IMR-90 (cell line): Measurements from ENCODE around the gene DDN. TPM values are rescaled to one million over a fixed set of nuclear protein-coding genes. Genes with fewer than 3 reads are reported as not detected.

Experiments
- ATAC-seq: fragments of 200-7000 bp; cut with Tn5 transposase; 2 replicates; pipeline ENCODE4 v1.9.1; 2020; ENCODE audit warnings: low read depth, mild to moderate bottlenecking, moderate library complexity
- BruUV-seq: library from RNA; stranded (reverse); fragments of 400-500 nt; replicated peaks from 2 replicates; lab custom pipeline; 2021; lab: Mats Ljungman, UMichigan
- CTCF ChIA-PET: fragments of 300-600 bp; formaldehyde crosslinking; extraction: SDS; loops from one replicate; lab custom pipeline; 2021; ENCODE audit warnings: antibody characterized with exemption; lab: Yijun Ruan, JAX
- POLR2A ChIA-PET: fragments of 300-600 bp; sonication (Branson Sonifier 250); formaldehyde crosslinking; loops from one replicate; lab custom pipeline; 2022; ENCODE audit warnings: antibody characterized with exemption; ENCODE audit not compliant: unreplicated experiment; lab: Charles Lee
- DNase-seq: peaks from one replicate; pipeline ENCODE4 v3.0.0; 2013
- H2AFZ ChIP-seq: replicated peaks from 2 replicates; pipeline ENCODE3; 2013; ENCODE audit warnings: low read length, mild to moderate bottlenecking; ENCODE audit not compliant: poor library complexity
- H2AK5ac ChIP-seq: 2 replicates; pipeline ENCODE4 v1.6.1; 2013; ENCODE audit warnings: low read depth, low read length, inconsistent platforms
- H2AK9ac ChIP-seq: replicated peaks from 2 replicates; pipeline ENCODE3; 2013; ENCODE audit warnings: mild to moderate bottlenecking, low read depth, low read length, moderate library complexity; ENCODE audit not compliant: poor library complexity
- H2BK120ac ChIP-seq: 2 replicates; pipeline ENCODE4 v1.6.1; 2013; ENCODE audit warnings: low read depth, low read length, inconsistent platforms
- H2BK15ac ChIP-seq: 3 replicates; pipeline ENCODE4 v1.6.1; 2013; ENCODE audit warnings: low read depth, low read length, inconsistent platforms
- H2BK20ac ChIP-seq: 2 replicates; pipeline ENCODE4 v1.6.1; 2013; ENCODE audit warnings: low read depth, mild to moderate bottlenecking, inconsistent platforms, low read length, moderate library complexity
- H2BK5ac ChIP-seq: 2 replicates; pipeline ENCODE4 v1.6.1; 2013; ENCODE audit warnings: mild to moderate bottlenecking, low read depth, low read length, inconsistent platforms; ENCODE audit not compliant: poor library complexity, severe bottlenecking
- H3K14ac ChIP-seq: replicated peaks from 2 replicates; pipeline ENCODE4 v1.6.1; 2013; ENCODE audit warnings: low read depth, low read length, inconsistent platforms
- H3K18ac ChIP-seq: 2 replicates; pipeline ENCODE4 v1.6.1; 2013; ENCODE audit warnings: low read depth, low read length, control low read depth
- H3K23ac ChIP-seq: 2 replicates; pipeline ENCODE4 v1.6.1; 2013; ENCODE audit warnings: low read depth, low read length, inconsistent platforms
- H3K27ac ChIP-seq: 2 replicates; pipeline ENCODE4 v1.5.1; 2013; ENCODE audit warnings: mild to moderate bottlenecking, control low read depth, low read length; ENCODE audit not compliant: insufficient read depth
- H3K27me3 ChIP-seq: 2 replicates; pipeline ENCODE4 v1.6.1; 2013; ENCODE audit warnings: low read length; ENCODE audit not compliant: control insufficient read depth, insufficient read depth
- H3K36me3 ChIP-seq: 2 replicates; pipeline ENCODE4 v1.6.1; 2013; ENCODE audit warnings: low read length, mixed read lengths; ENCODE audit not compliant: control insufficient read depth, insufficient read depth
- H3K4ac ChIP-seq: 2 replicates; pipeline ENCODE4 v1.6.1; 2013; ENCODE audit warnings: low read depth, low read length, inconsistent platforms
- H3K4me1 ChIP-seq: 2 replicates; pipeline ENCODE4 v1.6.1; 2013; ENCODE audit warnings: low read length, mixed read lengths; ENCODE audit not compliant: control insufficient read depth, insufficient read depth
- H3K4me2 ChIP-seq: 2 replicates; pipeline ENCODE4 v1.6.1; 2013; ENCODE audit warnings: low read depth, mild to moderate bottlenecking, control low read depth, low read length, moderate library complexity
- H3K4me3 ChIP-seq: 2 replicates; pipeline ENCODE4 v1.5.1; 2013; ENCODE audit warnings: low read depth, mild to moderate bottlenecking, control low read depth, low read length, moderate library complexity; ENCODE audit not compliant: insufficient read depth
- H3K56ac ChIP-seq: 2 replicates; pipeline ENCODE4 v1.6.1; 2013; ENCODE audit warnings: low read length, inconsistent platforms; ENCODE audit not compliant: insufficient read depth; ENCODE audit errors: extremely low read depth
- H3K79me1 ChIP-seq, 2 experiments: 2 replicates each; pipeline ENCODE4 v1.6.1; 2013; ENCODE audit warnings: low read length in 2 of 2, inconsistent platforms in 1 of 2, low read depth in 1 of 2
- H3K9ac ChIP-seq: 2 replicates; pipeline ENCODE4 v1.6.1; 2013; ENCODE audit warnings: low read depth, low read length, control low read depth
- H3K9me1 ChIP-seq: 2 replicates; pipeline ENCODE4 v1.6.1; 2013; ENCODE audit warnings: low read length, inconsistent platforms; ENCODE audit not compliant: insufficient read depth
- H3K9me3 ChIP-seq: 2 replicates; pipeline ENCODE4 v1.6.1; 2013; ENCODE audit warnings: low read length; ENCODE audit not compliant: control insufficient read depth, insufficient read depth
- H4K20me1 ChIP-seq: 2 replicates; pipeline ENCODE4 v1.6.1; 2013; ENCODE audit warnings: low read length, inconsistent platforms; ENCODE audit not compliant: insufficient read depth
- H4K5ac ChIP-seq: 2 replicates; pipeline ENCODE4 v1.6.1; 2013; ENCODE audit warnings: mild to moderate bottlenecking, low read depth, low read length, control low read depth
- H4K8ac ChIP-seq, 2 experiments: 2 replicates each; pipeline ENCODE4 v1.6.1; 2013; ENCODE audit warnings: low read depth in 2 of 2, low read length in 2 of 2, control low read depth in 1 of 2, inconsistent platforms in 1 of 2
- H4K91ac ChIP-seq: 2 replicates; pipeline ENCODE4 v1.6.1; 2013; ENCODE audit warnings: low read depth, low read length, inconsistent platforms; ENCODE audit not compliant: insufficient read depth
- BHLHE40 ChIP-seq: fragments of 150-350 bp; IDR thresholded peaks from 2 replicates; pipeline ENCODE4 v1.6.1; 2016; ENCODE audit warnings: mild to moderate bottlenecking, low read depth, low read length
- CEBPB ChIP-seq: IDR thresholded peaks from 2 replicates; pipeline ENCODE4 v1.6.1; 2012; ENCODE audit warnings: low read depth, low read length, improper control_type of control experiment
- CHD1 ChIP-seq: IDR thresholded peaks from 2 replicates; pipeline ENCODE4 v1.6.1; 2012; ENCODE audit warnings: low read depth, low read length, improper control_type of control experiment
- FOS ChIP-seq: fragments of 150-350 bp; IDR thresholded peaks from 2 replicates; pipeline ENCODE4 v1.6.1; 2016; ENCODE audit warnings: low read depth, low read length
- MAFK ChIP-seq: IDR thresholded peaks from 2 replicates; pipeline ENCODE4 v1.6.1; 2012; ENCODE audit warnings: low read depth, low read length, improper control_type of control experiment
- MAZ ChIP-seq: IDR thresholded peaks from 2 replicates; pipeline ENCODE4 v1.6.1; 2012; ENCODE audit warnings: low read depth, mild to moderate bottlenecking, low read length, improper control_type of control experiment, moderate library complexity, borderline replicate concordance
- MXI1 ChIP-seq: IDR thresholded peaks from 2 replicates; pipeline ENCODE4 v1.6.1; 2012; ENCODE audit warnings: low read depth, mild to moderate bottlenecking, low read length, moderate library complexity, borderline replicate concordance
- NFE2L2 ChIP-seq: fragments of 150-350 bp; IDR thresholded peaks from 2 replicates; pipeline ENCODE4 v1.6.1; 2016; ENCODE audit warnings: low read depth, mild to moderate bottlenecking, low read length
- POLR2A ChIP-seq: IDR thresholded peaks from 2 replicates; pipeline ENCODE4 v1.6.1; 2012; ENCODE audit warnings: mild to moderate bottlenecking, low read depth, low read length
- RAD21 ChIP-seq: IDR thresholded peaks from 2 replicates; pipeline ENCODE4 v1.6.1; 2012; ENCODE audit warnings: low read length, improper control_type of control experiment
- RCOR1 ChIP-seq: IDR thresholded peaks from 2 replicates; pipeline ENCODE4 v1.6.1; 2012; ENCODE audit warnings: mild to moderate bottlenecking, low read length, improper control_type of control experiment; ENCODE audit not compliant: insufficient replicate concordance
- RFX5 ChIP-seq: IDR thresholded peaks from 2 replicates; pipeline ENCODE4 v1.8.0; 2012; ENCODE audit warnings: low read depth, mild to moderate bottlenecking, low read length, moderate library complexity
- SMC3 ChIP-seq: fragments of 150-350 bp; IDR thresholded peaks from 2 replicates; pipeline ENCODE4 v1.6.1; 2016; ENCODE audit warnings: low read depth, mild to moderate bottlenecking, antibody characterized with exemption, low read length, moderate library complexity
- WGBS, 2 experiments: methylation state at CpG; one replicate each; pipeline versions ENCODE4 v1.1.5 to v1.1.7; 2013; ENCODE audit warnings: missing lambda C conversion rate in 2 of 2; ENCODE audit not compliant: insufficient read length in 1 of 2; ENCODE audit errors: extremely low coverage in 2 of 2; 5-methylcytosine and 5-hydroxymethylcytosine counted together
- dilution Hi-C: fragments of 300-500 bp; cut with HindIII; formaldehyde crosslinking; loops from one replicate; pipeline ENCODE4 v1.14.3; 2018; ENCODE audit warnings: low sequenced_read_pairs; ENCODE audit not compliant: unreplicated experiment
- in situ Hi-C: fragments of 300-500 bp; cut with MboI; formaldehyde crosslinking; loops from 3 replicates; pipeline ENCODE4 v1.14.3; 2019; ENCODE audit warnings: low sequenced_read_pairs, inconsistent platforms, mixed read lengths
- intact Hi-C: fragments of 100-400 bp; cut with micrococcal nuclease; formaldehyde crosslinking; loops from 2 replicates; pipeline ENCODE4 v1.10.0; 2022
- polyA plus RNA-seq, 3 experiments: library from polyadenylated mRNA; depleted of rRNA; stranded (reverse); fragments of >200 nt; gene quantifications; 2 replicates each; pipeline ENCODE4 v1.2.3, GENCODE V29; 2012; ENCODE audit warnings: low replicate concordance in 1 of 3
- total RNA-seq: library from RNA; depleted of rRNA; stranded (reverse); fragments of >200 nt; gene quantifications from 2 replicates; pipeline ENCODE4 v1.2.3, GENCODE V29; 2012
- TF ChIP-seq, protein P1 (sequence below): fragments of 150-350 bp; IDR thresholded peaks from 2 replicates; pipeline ENCODE4 v1.6.1; 2017; ENCODE audit warnings: mild to moderate bottlenecking, antibody characterized with exemption, low read length, low read depth
- TF ChIP-seq, protein P2 (sequence below): conservative IDR thresholded peaks from 2 replicates; pipeline ENCODE4 v1.5.1; 2012; ENCODE audit warnings: mild to moderate bottlenecking, low read depth, low read length, improper control_type of control experiment
- TF ChIP-seq, protein P3 (sequence below): fragments of 150-350 bp; IDR thresholded peaks from 2 replicates; pipeline ENCODE4 v1.6.1; 2016; ENCODE audit warnings: low read depth, mild to moderate bottlenecking, low read length, moderate library complexity, borderline replicate concordance

DDN gene
- total and polyA plus RNA-seq, 2 of the 4 experiments (the other 2 are of a cell fraction): 0.18 to 0.21 TPM

DNA sequence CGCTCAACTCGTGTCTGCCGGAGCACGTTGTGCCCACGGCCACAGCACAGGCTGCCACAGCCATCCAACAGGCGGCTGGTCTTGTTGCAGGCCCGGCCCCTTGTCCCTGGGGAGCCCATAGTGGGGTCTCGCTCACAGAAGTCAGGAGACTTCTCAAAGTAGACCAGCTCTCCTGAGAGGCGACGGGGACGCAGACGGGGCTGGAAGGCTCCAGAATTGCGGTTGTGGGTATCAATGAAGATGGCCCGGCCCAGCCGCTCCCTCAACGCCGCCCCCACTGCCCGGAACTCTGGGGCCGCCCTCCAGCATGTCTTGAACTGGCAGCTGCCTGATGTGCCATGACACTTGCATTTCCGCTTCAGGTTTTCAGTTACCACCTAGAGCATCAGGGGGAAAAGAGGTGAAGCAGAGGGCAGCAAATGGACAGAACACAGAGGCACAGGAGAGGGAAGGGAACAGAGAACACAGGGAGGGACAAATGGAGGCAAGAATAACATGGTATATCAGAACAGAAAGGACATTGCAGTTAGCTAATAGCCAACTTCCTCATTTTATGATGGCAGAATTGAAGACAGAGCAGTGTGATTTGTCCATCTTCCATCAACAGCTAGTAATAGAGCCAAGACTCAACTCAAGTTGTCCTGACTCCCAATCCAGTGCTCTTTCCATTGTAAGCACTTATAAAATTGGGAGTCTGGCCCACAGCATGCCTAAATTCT is 32.8 kb downstream of the DDN start:
- H2BK15ac ChIP-seq: no peak overlapping the region
- no peak overlapping the region for H3K18ac ChIP-seq
- H3K9me1 ChIP-seq: no peaks in the 10 kb centered on the region
- DNase-seq (no peak), ATAC-seq (no peak)
- no peak overlapping the region for H3K27ac ChIP-seq
- in situ Hi-C loops (no loop called here), intact Hi-C loops (no loop called here), dilution Hi-C loops (no loop called here)
- H3K79me1 ChIP-seq: no peaks in the 10 kb centered on the region
- no peak overlapping the region for H3K4ac ChIP-seq
- no peak overlapping the region for H3K14ac ChIP-seq
- H2AK9ac ChIP-seq: no peak overlapping the region
- POLR2A ChIA-PET: no interaction called here
- H3K9ac ChIP-seq: no peak overlapping the region
- H2AK5ac ChIP-seq: no peak overlapping the region
- H3K4me1 ChIP-seq: peaks cover 4% of the 10 kb centered on the region; the same call in 1 of the 2 replicates
- no peak overlapping the region for H3K4me2 ChIP-seq
- TF ChIP-seq MXI1 (no peak), NFE2L2 (no peak), CHD1 (no peak), CEBPB (no peak), MAFK (no peak), SMC3 (no peak), BHLHE40 (no peak), RFX5 (no peak), MAZ (no peak), FOS (no peak), POLR2A (no peak), RCOR1 (no peak), RAD21 (no peak)
- TF ChIP-seq, protein P1, sequence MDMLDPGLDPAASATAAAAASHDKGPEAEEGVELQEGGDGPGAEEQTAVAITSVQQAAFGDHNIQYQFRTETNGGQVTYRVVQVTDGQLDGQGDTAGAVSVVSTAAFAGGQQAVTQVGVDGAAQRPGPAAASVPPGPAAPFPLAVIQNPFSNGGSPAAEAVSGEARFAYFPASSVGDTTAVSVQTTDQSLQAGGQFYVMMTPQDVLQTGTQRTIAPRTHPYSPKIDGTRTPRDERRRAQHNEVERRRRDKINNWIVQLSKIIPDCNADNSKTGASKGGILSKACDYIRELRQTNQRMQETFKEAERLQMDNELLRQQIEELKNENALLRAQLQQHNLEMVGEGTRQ: no peak
- TF ChIP-seq, protein P2, sequence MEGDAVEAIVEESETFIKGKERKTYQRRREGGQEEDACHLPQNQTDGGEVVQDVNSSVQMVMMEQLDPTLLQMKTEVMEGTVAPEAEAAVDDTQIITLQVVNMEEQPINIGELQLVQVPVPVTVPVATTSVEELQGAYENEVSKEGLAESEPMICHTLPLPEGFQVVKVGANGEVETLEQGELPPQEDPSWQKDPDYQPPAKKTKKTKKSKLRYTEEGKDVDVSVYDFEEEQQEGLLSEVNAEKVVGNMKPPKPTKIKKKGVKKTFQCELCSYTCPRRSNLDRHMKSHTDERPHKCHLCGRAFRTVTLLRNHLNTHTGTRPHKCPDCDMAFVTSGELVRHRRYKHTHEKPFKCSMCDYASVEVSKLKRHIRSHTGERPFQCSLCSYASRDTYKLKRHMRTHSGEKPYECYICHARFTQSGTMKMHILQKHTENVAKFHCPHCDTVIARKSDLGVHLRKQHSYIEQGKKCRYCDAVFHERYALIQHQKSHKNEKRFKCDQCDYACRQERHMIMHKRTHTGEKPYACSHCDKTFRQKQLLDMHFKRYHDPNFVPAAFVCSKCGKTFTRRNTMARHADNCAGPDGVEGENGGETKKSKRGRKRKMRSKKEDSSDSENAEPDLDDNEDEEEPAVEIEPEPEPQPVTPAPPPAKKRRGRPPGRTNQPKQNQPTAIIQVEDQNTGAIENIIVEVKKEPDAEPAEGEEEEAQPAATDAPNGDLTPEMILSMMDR: no peak
- TF ChIP-seq, protein P3, sequence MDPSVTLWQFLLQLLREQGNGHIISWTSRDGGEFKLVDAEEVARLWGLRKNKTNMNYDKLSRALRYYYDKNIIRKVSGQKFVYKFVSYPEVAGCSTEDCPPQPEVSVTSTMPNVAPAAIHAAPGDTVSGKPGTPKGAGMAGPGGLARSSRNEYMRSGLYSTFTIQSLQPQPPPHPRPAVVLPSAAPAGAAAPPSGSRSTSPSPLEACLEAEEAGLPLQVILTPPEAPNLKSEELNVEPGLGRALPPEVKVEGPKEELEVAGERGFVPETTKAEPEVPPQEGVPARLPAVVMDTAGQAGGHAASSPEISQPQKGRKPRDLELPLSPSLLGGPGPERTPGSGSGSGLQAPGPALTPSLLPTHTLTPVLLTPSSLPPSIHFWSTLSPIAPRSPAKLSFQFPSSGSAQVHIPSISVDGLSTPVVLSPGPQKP: no peak
- no TSS peak for BruUV-seq
- WGBS, 2 experiments: 40% methylated on average over 6 of the region's 20 CpGs; no CpG with 5 or more reads in 1 of the 2 experiments
- no peak overlapping the region for H2BK120ac ChIP-seq
- no peak overlapping the region for H4K5ac ChIP-seq
- H3K4me3 ChIP-seq: no peak overlapping the region
- no peak overlapping the region for H2BK20ac ChIP-seq
- H3K9me3 ChIP-seq: no peaks in the 10 kb centered on the region
- no peak overlapping the region for H2BK5ac ChIP-seq
- peaks cover 64% of the 10 kb centered on the region for H3K27me3 ChIP-seq
- H4K8ac ChIP-seq: no peak overlapping the region
- H4K91ac ChIP-seq: no peak overlapping the region
- CTCF ChIA-PET: interaction anchor here (1.2 kb wide), 1 partner anchor 11 kb away, joined by 4 read pairs; the partner anchor contains the start of gene WNT1
- H4K20me1 ChIP-seq: no peaks in the 10 kb centered on the region
- H3K36me3 ChIP-seq: no peaks in the 10 kb centered on the region
- H2AFZ ChIP-seq: no peak overlapping the region
- no peak overlapping the region for H3K56ac ChIP-seq
- no peak overlapping the region for H3K23ac ChIP-seq
